Bronchus fibroblast of lung (primary cell): ENCODE data around the gene OR11G2. TPM values are rescaled to one million over a fixed set of nuclear protein-coding genes. Genes with fewer than 3 reads are reported as not detected.

Experiments used
- total RNA-seq: library from RNA; depleted of rRNA; stranded (reverse); fragments of >200 nt; gene quantifications from 2 replicates; pipeline ENCODE4 v1.2.3, GENCODE V29; 2015

The OR11G2 gene
- not detected in 2 replicates for total RNA-seq

GRCh38 chr14:20190596-20190995 is at the start of gene OR11G2:
TSS of gene OR11G2 (plus strand) at chr14:20190896. CDS start at chr14:20197438, 6,542 bp downstream.

GRCh38 chr14:20223410-20223809 is 32.7 kb downstream of the OR11G2 start, which contains the start of gene OR11H6:
TSS of gene OR11H6 (plus strand) at chr14:20223710. CDS start at chr14:20223710, 0 bp downstream.

GRCh38 chr14:20228681-20229080 is 38.0 kb downstream of the OR11G2 start, which contains the start of gene OR11H7:
TSS of gene OR11H7 (plus strand) at chr14:20228981.

Other genes with a start within 250 kb of the OR11G2 start
- not detected in 2 replicates for gene OR4K15, start 215.3 kb upstream of the OR11G2 start, total RNA-seq
- gene OR4Q2, start 188.7 kb upstream of the OR11G2 start, total RNA-seq, result not detected in 2 replicates
- gene OR4K14, start 171.6 kb upstream of the OR11G2 start, total RNA-seq, result not detected in 2 replicates
- not detected in 2 replicates for gene OR4K13, start 154.9 kb upstream of the OR11G2 start, total RNA-seq
- gene OR4L1, start 130.9 kb upstream of the OR11G2 start, total RNA-seq, result not detected in 2 replicates
- not detected in 2 replicates for gene OR4K17, start 80.2 kb upstream of the OR11G2 start, total RNA-seq
- gene OR4N5, start 52.1 kb upstream of the OR11G2 start, total RNA-seq, result not detected in 2 replicates
- not detected in 2 replicates for gene OR11H6, start 32.8 kb downstream of the OR11G2 start, total RNA-seq
- gene OR11H7, start 38.1 kb downstream of the OR11G2 start, total RNA-seq, result not detected in 2 replicates
- not detected in 2 replicates for gene OR11H4, start 48.4 kb downstream of the OR11G2 start, total RNA-seq
- 8.6 and 10.9 TPM in 2 replicates for gene TTC5, start 115.1 kb downstream of the OR11G2 start, total RNA-seq
- 51.6 and 53.7 TPM in 2 replicates for gene CCNB1IP1, start 142.4 kb downstream of the OR11G2 start, total RNA-seq
- gene PARP2, start 152.7 kb downstream of the OR11G2 start, total RNA-seq, result 18.0 and 18.8 TPM in 2 replicates
- gene TEP1, start 222.6 kb downstream of the OR11G2 start, total RNA-seq, result 7.0 and 9.4 TPM in 2 replicates
- gene KLHL33, start 245.3 kb downstream of the OR11G2 start, total RNA-seq, result 0.30 and 0.50 TPM in 2 replicates